ENCODE measurements around the gene VEPH1. TPM values are rescaled to one million over a fixed set of nuclear protein-coding genes. Genes with fewer than 3 reads are reported as not detected.

Gene VEPH1
- total and polyA plus RNA-seq, 9 of the 15 experiments (the other 6 are each of a cell fraction or from before 2014, with no cell fraction given), result 4.5 to 15.6 (median 5.8) TPM

- in situ Hi-C loops (cut with MboI), result no loop called here
- no peaks in the 10 kb centered on the region for H3K9me3 ChIP-seq (replicated peaks; ENCODE audit: control insufficient read depth, insufficient read depth, low read depth, low read length)
- no peak overlapping the region for H3K4me2 ChIP-seq (ENCODE audit: insufficient read depth, low read length)
- H3K9ac ChIP-seq (ENCODE audit: insufficient read depth in 1 of 2, low read depth in 2 of 2, low read length in 2 of 2), result no peak overlapping the region
- DNase-seq (ENCODE audit: extremely low read depth in 1 of 4, low spot score in 3 of 4) (no peak), FAIRE-seq (no peak), ATAC-seq (no peak)
- H3K36me3 ChIP-seq (ENCODE audit: control insufficient read depth, insufficient read depth, low read length), result no peaks in the 10 kb centered on the region
- H2AFZ ChIP-seq (ENCODE audit: low read depth, low read length), result no peak overlapping the region
- ChIA-PET CTCF (ENCODE audit: low intra/inter-chr PET ratio) (interaction anchor here (0.6 kb wide), 1 partner anchor 263 kb away, joined by 3 read pairs; no protein-coding TSS in a partner anchor), POLR2A (interaction anchor here (0.7 kb wide), 1 partner anchor 89 kb away, joined by 3 read pairs; no protein-coding TSS in a partner anchor)
- no peaks in the 10 kb centered on the region for H4K20me1 ChIP-seq (replicated peaks; ENCODE audit: control insufficient read depth, insufficient read depth, low read length)
- no peak overlapping the region for H3K27ac ChIP-seq (ENCODE audit: extremely low read depth, low read depth, low read length)
- H3K4me1 ChIP-seq (replicated peaks in 1 of 2; ENCODE audit: control insufficient read depth in 2 of 2, insufficient read depth in 2 of 2, low read length in 2 of 2), result no peaks in the 10 kb centered on the region
- BruUV-seq (replicated peaks), result no TSS peak
- intact Hi-C loops (cut with micrococcal nuclease), result no loop called here
- 45% methylated on average over 4 of the region's 4 CpGs for WGBS (ENCODE audit: insufficient coverage, low coverage, missing lambda C conversion rate)
- H3K9me1 ChIP-seq (ENCODE audit: control insufficient read depth, insufficient read depth, low read length), result no peaks in the 10 kb centered on the region
- no peaks in the 10 kb centered on the region for H3K79me2 ChIP-seq (ENCODE audit: control insufficient read depth, insufficient read depth, low read length)
- H3K27me3 ChIP-seq (ENCODE audit: control insufficient read depth in 2 of 2, insufficient read depth in 2 of 2, low read length in 2 of 2), result no peaks in the 10 kb centered on the region
- no peak overlapping the region for H3K4me3 ChIP-seq
- TF ChIP-seq ZNF140 (CRISPR knock-in tag; IDR thresholded peaks at IDR 0.05) (no peak), MED1 (CRISPR knock-in tag; IDR thresholded peaks at IDR 0.05; ENCODE audit: borderline replicate concordance) (no peak), TFE3 (CRISPR knock-in tag; IDR thresholded peaks at IDR 0.05) (no peak), ZNF174 (CRISPR knock-in tag; IDR thresholded peaks at IDR 0.05) (no peak), TEAD4 (IDR thresholded peaks at IDR 0.05; ENCODE audit: low read length) (no peak), TEAD4 (CRISPR knock-in tag; IDR thresholded peaks at IDR 0.05; ENCODE audit: borderline replicate concordance) (no peak), ZNF76 (CRISPR knock-in tag; IDR thresholded peaks at IDR 0.05; ENCODE audit: borderline replicate concordance) (no peak), GTF3C2 (IDR thresholded peaks at IDR 0.05; ENCODE audit: borderline replicate concordance, extremely low read depth, insufficient read length) (no peak), BDP1 (IDR thresholded peaks at IDR 0.05; ENCODE audit: insufficient read depth, insufficient read length) (no peak), ZBTB33 (CRISPR knock-in tag; IDR thresholded peaks at IDR 0.05) (no peak), TEAD1 (CRISPR knock-in tag; IDR thresholded peaks at IDR 0.05) (no peak), SREBF1 (IDR thresholded peaks at IDR 0.05; ENCODE audit: borderline replicate concordance, low read depth, low read length) (no peak), NFATC3 (IDR thresholded peaks at IDR 0.05) (no peak), NR3C1 (CRISPR knock-in tag; IDR thresholded peaks at IDR 0.05) (no peak), ZFP36 (IDR thresholded peaks at IDR 0.05; ENCODE audit: low read depth, low read length, partially characterized antibody) (no peak), PKNOX1 (IDR thresholded peaks at IDR 0.05) (no peak)
Observed at GRCh38 chr3:157241599-157241998, 261.6 kb downstream of the VEPH1 start.
